NCI-H510A (cell line): Measurements from ENCODE around the gene UBN1.
"Not testable (repeated sequence)": the region's sequence is repeated elsewhere in the genome, so short reads cannot be mapped to it uniquely, and the experiment has no call there.

Source experiments
- DNase-seq: peaks from one replicate; lab custom pipeline; 2025; lab: John Stamatoyannopoulos, UW

The UBN1 gene

DNA sequence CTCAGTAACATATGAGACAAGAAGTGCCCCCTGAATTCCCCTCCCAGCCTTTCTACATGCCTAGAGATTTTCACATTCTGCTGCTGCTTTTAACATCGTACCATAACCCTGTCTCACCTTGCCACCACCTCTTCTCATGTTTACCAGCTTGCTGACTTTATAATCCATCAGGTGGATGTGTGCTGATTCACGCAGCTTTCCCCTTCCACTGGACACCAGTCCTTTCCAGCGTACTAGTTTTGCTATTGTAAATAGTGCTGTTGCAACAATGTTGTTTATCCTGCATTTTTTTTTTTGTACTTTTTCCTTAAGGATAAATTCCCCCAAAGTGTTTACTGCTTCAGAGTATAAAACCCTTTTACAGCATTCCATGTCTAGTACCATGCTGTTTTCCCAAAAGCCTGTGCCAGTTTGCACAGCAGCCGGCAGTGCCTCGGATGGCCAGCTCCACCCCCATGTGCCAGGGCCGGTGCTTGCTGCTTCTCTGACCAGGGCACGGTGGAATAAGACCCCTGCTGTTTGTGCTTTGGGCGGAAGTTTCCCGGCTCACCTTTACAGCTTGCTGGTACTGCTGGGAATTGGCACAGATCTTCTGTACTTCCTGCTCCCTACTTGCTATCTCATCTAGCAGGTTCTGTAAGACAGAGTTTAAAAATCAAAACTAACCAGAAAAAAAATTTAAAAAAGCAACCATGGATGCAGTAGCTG lies 41.3 kb downstream of the UBN1 start:
- DNase-seq, result no peak

DNA sequence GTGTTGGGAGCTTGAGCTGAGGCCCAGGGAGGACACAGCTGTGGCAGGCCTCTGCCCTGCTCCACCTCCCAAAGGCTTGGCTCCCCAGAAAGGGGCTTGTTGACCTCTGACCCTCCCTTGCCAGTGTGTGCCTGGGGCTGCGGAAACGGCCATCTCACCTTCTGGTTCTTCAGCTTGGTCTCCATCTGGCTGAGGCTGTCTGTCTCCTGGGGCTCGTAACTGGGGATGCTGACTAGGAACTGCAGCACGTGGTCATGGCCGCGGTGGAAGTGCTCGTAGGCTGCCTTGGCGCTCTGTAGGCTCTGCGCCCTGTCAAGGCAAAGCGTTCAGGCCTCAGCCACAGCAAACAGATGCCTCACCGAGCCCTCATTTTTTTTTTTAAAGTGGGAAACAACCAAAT lies 42.7 kb downstream of the UBN1 start:
- DNase-seq, result no peak

DNA sequence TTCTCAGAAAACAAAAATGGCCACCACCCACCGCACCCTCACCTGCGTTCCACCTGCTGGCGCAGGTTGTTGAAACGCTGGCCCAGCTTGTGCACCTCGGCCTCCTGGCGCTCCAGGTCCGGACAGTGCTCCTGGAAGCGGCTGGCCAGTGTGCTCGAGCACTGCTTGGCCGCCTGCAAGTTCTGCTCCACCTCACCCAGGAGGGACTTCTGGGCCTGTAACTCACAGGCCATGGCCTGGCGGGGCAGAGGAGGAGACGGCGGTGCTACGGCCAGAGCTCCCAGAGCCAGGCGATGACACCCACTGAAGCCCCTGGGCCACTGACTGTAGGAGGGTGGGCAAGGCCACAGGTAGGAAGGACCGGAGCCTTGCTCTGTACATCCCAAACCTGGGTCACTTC lies 43.4 kb downstream of the UBN1 start:
- no peak for DNase-seq

DNA sequence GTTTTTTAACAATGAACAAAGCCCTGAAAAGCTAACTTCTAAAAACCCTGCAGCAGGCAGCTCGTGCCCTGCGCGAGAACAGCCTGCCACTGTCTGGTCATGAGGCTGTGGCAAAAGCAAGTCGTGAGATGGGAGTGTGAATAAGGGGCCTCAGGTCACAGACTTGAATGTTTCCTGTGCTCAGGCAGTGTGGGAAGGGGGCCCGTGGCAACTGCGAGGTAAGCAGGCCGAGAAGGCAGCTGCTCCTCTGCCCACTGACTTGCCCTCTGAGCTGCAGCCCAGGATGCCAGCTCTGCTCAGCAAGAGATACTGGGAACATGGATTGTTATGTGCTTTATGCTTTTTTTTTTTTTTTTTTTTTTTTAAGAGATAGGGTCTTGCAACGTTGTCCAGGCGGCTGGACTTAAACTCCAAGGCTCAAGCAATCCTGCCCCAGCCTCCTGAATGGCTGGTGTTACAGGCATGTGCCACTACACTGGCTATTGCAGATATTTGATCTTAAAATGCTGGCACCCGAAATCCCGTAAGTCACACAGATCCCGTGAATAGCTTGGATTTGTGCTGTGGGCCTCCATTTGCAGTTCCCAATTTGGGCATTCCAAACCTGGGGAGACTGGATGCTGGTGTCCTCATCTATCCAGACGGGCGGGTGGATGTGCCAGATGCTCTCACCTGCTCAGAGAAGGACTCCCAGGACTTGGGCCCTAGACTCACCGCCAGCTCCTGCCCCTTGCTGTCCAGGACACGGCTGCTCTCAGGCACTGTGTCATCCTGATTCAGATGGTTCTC lies 44.0 kb downstream of the UBN1 start:
- no peak for DNase-seq

DNA sequence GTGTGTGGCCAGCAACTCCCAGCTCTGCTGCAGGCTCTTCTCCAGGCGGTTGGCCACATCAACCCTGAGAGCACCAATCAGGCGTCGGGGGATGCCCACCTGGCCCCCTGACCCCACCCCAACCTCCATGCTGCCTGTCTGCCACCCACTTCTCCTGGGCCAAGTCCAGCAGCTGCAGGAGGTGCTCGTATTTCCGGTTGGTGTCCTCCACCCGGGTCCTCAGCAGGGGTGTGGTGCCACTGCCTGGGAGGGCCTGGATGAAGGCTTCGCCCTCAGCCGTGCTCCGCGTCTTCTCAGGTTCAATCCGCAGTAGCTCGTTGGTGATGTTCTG lies 44.6 kb downstream of the UBN1 start:
- no peak for DNase-seq

DNA sequence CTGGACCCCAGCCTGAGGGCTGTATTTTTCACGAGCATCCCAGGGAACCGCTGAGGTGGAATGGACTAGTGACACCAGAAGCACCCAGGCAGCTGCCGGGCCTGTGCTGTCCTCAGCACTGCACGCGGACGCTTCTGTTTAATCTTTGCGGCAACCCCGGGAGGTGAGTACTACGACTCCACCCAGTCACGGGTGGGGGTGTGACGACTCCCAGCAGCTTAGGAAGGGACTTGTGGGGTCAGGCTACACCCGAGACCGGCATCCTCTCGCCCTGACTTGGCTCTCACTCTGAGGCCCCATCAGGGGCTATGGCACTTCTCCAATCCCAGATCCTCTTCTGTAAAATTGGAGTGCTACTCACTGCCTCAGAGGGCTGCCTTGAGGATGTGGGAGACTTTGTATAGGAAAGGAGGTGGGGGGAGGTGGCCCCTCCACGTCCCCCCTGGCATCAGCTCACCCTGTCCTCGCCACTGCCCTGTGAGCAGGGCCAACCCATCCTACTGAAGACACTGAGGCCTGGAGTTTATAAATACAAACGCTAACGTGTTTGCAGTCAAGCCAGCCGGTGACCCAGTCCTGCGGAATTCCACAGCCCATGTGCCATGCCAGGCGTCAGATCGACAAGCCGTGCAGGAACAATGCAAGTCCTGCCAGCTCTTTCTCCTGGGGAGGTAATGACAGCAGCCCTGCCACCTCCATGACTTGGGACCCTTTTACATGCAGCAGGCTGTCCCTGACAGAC lies 45.3 kb downstream of the UBN1 start:
- DNase-seq, result no peak

DNA sequence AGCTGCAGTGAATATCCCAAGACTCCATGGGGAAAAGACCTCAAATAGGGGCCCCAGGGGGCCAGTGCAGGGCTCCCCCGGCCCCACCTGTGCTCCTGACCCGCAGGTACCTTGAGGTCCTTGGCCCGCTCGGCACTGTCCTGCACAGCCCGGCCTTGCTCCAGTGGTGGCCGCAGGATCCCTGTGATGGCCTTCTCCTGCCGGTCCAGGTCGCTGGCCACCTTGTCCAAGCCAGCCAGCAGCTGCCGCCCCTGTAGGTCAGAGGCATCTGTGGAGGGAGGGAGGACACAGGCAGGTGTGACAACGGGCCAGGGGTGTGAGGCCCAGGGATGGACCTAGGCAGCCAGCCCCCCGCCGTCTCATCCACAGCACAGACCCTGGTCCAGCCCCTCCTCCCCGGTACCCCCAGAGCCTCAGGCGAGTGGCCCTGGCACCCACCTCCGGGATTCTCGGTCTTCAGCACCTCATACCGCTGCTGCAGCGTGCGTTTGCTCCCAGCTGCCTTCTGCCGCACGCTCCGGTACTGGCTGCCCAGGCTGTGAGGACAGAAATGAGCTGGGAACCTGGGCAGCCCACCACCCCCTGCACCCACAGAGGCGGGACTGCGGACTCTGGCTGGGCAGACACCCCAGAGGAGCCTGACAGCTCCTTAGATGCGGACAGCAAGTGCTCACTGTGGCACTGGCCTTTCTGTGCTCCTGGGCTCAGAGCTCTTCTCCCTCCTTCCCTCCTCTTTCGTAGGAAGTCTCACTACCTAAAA lies 46.0 kb downstream of the UBN1 start:
- no peak for DNase-seq

DNA sequence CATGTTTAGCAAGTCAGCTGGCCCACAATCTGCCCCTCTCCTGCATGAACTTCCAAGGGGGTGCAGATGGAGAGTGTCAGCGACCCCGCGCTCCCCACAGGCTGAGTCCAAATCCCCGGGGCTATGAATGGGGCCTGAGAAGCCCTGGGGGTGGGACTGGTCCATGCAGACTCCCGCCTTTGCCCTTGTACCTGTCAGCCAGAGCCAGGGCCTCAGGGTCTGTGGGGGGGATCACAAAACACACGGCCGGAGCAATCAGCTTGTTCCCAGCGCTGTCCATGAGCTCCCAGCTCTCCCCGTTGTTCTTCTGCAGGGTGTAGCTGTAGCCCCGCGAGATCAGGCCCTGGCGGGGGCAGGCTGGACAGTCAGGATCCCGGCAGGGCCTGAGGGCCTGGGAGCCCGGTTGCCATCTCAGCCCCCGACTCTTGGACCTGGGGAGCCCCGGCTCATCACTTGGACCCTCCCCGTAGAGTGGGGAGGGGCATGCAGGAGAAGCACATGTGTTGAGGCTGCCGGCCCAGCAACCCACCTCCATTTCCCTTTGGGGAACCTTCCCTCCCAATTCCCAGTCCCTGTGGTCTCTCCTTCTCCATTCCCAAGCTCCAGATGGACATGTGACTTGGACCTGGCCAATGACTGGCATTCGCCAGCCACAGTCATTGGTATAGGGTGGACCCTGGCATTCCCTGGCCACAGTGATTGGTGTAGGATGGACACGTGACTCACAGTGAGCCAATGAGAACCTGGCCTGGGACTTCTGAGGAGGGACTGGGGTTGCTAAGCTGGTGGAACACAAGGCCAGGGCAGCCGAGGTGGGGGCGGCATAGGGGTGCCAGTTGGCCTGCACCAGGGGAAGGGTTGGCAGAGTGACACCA lies 47.2 kb downstream of the UBN1 start:
- DNase-seq, result no peak

DNA sequence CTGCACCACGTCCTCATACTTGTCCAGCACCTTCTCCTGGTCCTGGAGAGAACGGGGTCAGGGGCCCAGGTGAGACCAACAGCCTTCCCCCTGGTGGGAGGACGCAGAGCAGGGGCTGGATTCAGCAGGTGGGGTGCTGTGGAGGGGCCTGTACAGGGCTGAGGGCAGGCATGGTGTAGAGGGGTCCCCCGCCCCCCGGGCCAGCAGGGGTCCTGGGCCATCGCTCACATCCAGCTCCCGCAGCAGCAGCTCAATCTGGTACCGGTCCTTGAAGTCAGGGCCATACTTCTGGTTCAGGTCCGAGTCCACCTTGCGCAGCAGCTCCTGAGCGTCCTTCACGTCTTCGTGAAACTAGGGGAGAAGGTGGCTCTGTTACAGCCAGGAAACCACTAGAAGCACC lies 48.1 kb downstream of the UBN1 start:
- no peak for DNase-seq

DNA sequence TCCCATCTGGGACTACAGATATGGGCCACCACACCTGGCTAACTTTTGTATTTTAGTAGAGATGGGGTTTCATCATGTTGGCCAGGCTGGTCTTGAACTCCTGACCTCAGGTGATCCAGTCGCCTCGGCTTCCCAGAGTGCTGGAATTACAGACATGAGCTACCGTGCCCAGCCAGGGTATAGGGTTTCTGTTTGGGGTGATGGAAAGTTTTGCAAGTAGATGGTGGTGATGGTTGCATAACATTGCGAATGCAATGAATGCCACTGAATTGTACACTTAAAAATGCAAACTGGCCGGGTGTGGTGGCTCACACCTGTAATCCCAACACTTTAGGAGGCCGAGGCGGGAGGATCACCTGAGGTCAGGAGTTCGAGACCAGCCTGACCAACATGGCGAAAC lies 49.5 kb downstream of the UBN1 start:
- DNase-seq, result not testable (repeated sequence)

DNA sequence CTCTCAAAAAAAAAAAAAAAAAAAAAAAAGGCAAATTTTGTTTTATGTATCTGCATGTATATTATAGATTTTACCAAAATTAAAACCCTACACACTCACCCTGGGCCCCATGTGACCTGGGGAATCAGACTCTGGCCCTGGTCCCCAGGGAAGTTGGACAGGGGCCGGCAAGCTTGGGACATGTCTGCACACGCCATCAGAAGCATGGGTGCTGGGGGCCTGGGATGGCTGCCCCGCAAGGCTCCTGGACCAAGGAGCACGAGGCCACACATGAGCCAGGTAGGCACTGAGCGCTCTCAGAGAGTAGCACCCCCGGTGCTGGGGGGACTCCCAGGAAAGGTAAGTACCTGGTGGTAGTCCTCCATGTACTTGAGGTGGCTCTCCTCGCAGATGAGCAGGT lies 50.0 kb downstream of the UBN1 start:
- DNase-seq, result no peak

DNA sequence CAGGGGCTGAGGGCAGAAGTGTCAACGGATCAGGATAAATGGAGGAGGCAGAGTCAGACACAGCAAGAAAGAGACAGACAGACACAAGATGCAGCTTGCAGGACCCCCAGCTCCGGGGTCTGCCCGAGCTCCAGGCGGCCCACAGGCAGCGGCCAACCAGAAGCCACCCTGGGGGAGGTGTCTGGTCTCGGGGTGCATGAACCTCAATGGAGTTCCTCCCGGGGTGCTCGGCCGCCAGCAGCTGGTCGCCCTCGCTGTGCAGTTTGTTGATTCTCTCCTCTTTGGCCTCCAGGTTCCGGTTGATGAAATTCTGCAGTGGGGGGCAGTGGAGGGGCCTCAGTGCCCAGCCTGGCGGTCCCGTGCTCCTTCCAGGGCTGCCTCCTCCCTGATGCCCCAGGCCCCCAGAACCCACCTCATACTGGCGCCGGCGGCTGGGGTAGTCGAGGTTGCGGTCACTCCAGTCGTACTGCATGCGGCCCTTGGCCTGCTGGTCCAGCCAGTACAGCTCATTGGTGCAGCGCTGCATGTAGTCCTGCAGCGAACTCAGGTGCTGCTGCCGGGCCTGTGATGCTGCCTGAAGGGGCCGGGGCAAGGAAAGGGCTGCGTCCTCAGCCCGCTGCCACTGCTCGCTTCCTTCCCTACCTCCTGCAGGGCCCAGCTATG lies 51.7 kb downstream of the UBN1 start:
- no peak for DNase-seq

DNA sequence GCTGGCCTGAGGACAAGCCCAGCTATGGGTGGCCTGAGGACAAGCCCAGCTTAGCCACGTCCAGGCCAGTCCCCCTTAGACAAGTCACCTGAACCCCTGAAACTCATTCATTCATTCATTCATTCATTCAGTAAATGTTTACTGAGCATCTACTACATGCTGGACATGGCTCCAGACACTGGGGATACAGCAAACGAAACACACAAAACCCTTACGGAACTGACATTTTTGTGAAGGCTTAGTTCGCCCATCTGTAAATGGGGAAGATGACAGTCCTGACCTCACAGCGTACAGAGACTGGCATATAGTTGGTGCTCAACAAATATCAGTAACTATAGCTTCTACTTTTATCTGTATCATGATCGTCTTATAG lies 52.2 kb downstream of the UBN1 start:
- no peak for DNase-seq

DNA sequence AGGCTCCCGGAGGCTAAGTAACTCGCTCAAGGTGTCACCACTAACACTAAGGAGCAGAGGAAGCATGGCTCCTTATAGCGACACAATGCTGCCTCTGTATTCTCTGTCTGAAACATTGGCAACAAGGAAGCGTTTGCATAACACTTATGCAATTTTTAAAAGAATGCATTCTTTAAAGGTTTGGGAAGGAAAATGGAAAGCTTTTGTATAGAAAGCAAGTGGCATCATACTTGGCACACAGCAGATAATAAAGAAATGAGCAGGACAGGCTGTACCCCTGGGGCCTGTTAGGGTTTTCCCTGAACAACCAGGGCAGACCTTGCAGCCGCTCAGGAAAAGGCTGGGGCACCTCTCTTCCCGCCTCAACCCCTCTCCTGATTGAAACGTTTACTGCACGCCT lies 52.8 kb downstream of the UBN1 start:
- no peak for DNase-seq

DNA sequence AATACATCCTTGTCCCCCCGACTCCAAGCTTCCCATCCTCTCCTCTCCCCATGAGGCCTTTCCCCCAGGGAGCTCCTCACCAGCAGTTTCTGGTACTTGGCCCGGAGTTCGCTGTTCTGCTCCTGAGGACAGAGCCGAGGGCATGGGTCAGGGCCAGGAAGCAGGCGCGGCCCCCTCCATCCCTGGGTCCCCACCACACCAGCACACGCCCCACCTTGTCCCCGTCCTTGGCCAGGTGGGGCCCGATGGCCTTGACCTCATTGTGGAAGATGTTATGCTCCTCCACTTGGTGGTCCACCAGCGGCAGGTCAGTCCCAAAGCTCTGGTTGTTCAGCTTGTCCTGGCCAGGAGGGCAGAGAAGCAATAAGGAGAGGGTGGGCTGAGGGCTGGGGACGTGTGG lies 53.5 kb downstream of the UBN1 start:
- DNase-seq, result no peak

DNA sequence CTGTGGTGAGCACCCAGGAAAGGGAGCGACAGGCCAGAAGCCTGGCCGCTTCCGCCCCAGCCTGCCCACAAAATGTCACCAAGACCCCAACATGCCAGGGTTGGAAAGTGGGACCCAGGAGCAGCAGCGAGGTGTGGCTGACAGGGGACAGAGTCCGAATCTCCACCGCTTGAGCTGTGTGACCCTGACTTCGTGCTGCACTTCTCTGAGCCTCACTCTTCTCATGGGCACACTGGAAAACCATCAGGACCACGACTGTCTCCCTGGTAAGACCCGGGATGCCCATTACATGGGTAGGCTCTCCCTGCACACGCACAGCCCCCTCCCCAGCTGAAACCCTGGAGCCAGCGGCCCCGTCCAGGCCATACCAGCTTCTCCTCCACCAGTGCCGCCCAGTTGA lies 54.8 kb downstream of the UBN1 start:
- DNase-seq, result no peak

DNA sequence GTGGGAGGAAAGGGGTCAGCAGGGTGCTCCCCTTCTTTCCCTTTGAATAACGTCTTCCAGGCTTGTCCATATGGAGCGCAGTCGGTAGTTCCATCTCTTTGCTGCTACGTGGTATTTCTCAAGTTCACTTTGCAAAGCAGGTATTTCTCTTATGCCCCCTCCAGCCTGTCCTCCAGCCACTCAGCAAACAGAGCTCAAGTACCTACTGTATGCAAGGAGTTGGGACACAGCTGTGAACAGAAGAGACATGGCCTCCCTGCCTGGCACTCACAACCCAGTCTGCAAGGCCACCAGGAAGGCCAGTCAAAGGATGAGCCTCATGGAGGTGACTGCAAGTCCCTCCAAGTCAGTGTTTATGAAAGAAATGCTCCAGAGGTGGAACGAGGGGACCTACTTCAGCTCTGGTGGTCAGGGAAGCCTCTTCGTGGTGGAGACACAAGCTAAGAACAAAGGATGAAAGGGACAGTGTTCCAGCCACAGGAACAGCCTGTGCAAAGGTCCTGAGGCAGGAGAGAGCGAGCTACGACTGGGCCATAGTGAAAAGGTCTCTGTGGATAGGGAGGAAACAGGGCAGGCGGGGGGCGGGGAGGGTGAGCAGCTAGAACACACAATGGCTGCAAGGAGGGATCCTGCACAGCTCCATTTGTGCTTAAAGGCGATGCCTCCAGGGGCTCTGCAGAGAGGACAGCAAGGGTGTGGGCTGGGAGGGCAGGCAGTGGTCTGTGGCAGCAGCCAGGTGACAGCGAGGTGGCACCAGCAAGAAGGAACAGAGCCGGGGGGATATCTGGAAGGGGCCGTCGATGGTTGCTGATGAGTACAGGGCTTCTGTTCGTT lies 57.0 kb downstream of the UBN1 start:
- no peak for DNase-seq

DNA sequence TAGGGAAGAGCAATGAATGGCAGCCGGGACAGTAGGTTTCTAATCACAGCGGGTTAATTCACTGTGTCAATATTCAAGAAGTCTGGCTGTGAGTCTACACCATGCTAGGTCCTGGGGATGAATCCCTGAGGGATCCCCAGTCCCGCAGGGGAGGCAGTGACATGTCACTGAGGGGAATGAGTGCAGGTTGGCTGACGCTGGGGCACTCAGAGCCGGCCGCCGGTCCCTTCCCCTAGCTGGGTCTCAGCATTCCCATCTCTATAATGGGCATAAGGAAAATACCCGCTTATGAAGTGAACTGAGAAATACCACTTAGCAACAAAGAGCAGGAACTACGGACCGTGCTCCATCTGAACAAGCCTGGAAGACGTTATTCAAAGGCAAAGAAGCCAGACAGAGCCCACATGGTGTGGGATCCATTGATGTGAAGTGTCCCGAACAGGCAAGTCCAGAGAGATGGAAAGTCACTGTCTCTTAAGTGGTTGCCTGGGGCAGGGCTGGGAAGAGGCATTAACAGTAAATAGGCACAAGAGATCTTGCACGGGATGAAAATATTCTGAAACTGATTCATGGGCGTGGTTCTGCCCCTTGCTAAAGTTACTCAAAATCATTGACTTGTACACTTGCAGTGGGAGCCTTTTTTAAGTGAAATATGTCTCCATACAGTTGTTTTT lies 57.8 kb downstream of the UBN1 start:
- DNase-seq, result no peak

DNA sequence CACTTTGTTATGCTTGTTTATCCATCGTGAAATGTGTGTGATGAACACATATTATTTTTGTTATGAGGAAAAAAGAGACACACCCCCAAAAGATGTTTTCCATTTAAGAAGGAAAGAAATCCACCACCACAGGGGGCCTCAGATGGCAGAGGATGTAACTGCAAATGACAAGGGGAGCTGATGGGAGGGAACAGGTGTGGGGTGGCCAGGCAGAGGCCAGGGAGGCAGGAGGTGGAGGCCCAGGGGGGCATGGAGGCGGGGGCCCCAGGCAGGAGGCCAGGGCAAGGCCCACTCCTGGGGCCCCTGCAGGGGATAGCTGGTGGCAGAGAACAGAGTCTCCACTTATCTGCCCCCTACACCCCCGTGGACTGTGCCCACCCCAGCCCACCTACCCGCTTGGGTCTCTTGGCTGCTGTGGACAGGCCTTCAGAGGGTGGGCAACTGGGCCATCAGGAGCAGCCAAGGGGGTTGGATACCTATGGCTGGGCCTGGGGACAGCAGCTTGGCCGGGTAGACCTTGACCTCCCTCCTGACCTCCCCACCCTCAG lies 61.6 kb downstream of the UBN1 start:
- DNase-seq, result no peak
